ENCODE measurements around the gene REV1.
A peak's percentile ranks its signal among the peaks of the same experiment; 100 is the strongest.
"Not testable (repeated sequence)": the region's sequence is repeated elsewhere in the genome, so short reads cannot be mapped to it uniquely, and the experiment has no call there.

REV1 gene

GRCh38 chr2:99489761-99490622 lies at the start of gene REV1:
REV1 (minus strand) TSS chr2:99490017; CDS start chr2:99464975, 25,042 bp downstream.
- peak; percentile 56 for DNase-seq

DNA sequence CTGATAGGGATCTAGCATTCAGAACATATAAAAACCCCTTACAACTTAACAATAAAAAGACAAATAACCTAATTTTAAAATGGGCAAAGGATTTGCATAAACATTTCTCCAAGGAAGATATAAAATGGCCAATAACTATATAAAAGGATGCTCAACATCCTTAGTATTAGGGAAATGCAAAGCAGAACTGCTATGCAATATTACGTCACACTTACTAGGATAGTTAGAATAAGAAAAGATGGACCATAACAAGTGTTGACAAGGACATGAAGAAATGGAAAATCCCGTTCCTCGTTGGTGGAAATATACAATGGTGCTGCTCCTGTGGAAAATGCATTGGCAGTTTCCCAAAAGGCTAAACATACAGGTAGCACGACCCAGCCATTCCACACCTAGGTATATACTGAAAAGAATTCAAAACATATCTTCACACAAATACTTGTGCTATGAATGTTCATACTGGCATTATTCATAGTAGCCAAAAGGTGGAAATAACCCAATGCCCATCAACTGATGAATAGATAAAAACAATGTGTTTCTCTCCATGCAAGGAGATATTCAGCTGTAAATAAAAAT lies 48.2 kb upstream of the REV1 start:
- no peak for DNase-seq

- no peak for DNase-seq
Observed at GRCh38 chr2:99524056-99524455, 34.2 kb upstream of the REV1 start.

- no peak for DNase-seq
Observed at GRCh38 chr2:99522157-99522556, 32.3 kb upstream of the REV1 start.

DNA sequence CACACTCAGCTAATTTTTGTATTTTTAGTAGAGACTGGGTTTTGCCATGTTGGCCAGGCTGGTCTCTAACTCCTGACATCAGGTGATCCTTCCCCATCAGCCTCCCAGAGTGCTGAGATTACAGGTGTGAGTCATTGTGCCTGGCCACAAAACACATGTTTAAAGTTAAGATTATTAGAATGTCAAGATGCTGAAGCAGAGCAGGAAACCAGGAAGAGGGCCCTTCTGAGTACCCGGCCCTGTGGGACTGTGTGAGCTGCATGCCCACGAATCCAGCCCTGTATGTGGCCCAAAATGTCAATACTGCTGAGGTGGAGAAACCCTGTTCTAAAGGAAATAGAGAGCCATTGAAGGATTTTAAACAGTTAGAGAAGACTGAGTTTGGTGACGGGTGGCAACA lies 31.0 kb upstream of the REV1 start:
- no peak for DNase-seq

- DNase-seq = no peak
Observed at GRCh38 chr2:99520195-99520594, 30.4 kb upstream of the REV1 start.

- no peak for DNase-seq
Observed at GRCh38 chr2:99514357-99514756, 24.5 kb upstream of the REV1 start.

DNA sequence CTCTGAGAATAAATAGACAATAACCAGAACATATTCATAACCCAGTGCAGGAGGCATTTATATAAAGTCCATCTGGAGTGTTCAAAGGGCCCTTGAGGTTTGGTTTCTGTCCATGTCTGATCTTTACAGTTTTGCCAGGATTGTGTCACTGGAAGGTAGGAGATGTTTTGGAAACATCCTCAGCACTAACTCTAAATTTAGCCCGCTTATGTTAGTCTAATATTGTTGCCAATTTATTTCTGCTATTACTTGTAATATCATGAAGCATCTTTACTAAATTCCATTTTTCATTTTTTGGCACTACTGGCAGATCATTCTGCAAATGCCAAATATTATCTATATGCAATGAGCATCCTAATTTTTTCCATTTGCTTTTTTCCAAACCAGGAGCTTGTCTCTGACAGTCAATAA lies 22.4 kb upstream of the REV1 start:
- DNase-seq = no peak

GRCh38 chr2:99509387-99509786 lies 19.6 kb upstream of the REV1 start:
- DNase-seq = no peak

DNA sequence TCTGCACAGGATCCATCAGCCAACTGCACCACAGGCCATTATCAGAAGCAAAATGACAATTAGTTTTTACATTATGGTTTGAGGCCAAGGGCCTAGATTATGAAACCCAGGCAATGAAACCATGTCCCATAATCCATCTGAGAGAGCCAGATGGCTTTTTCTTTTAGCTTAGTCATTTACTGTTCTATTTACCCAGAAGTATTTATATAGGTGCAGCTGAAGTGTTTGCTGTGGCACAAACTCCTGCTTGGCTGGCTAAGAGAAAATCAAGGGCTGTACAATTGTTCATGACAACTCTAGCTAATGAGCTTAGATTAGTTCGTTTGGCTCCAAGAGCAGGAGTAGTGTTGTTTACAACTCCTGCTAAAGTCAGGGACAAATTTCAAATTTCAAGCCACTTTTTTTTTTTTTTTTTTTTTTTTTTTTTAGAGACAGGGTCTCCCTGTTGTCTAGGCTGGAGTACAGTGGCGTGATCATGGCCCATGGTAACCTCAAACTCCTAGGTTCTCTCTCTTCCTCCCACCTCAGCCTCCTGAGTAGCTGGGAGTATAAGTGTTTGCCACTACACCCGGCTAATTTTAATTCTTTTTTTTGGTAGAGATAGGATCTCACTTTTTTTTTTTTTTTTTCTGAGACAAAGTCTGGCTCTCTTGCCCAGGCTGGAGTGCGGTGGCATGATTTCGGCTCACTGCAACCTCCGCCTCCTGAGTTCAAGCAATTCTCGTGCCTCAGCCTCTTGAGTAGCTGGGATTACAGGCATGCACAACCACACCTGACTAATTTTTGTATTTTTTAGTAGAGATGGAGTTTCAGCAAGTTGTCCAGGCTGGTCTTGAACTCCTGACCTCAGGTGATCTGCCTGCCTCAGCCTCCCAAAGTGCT lies 18.4 kb upstream of the REV1 start:
- DNase-seq = no peak

- no peak for DNase-seq
Observed at GRCh38 chr2:99504844-99505584, 15.2 kb upstream of the REV1 start.

GRCh38 chr2:99503662-99504416 lies 14.0 kb upstream of the REV1 start:
- not testable (repeated sequence) for DNase-seq

- DNase-seq = no peak
Observed at GRCh38 chr2:99496021-99496420, 6.2 kb upstream of the REV1 start.

GRCh38 chr2:99495115-99495860 lies 5.5 kb upstream of the REV1 start:
- DNase-seq = no peak

GRCh38 chr2:99492721-99493120 lies 2.9 kb upstream of the REV1 start:
- DNase-seq = no peak

GRCh38 chr2:99490623-99491461 lies 1.0 kb upstream of the REV1 start:
- no peak for DNase-seq

DNA sequence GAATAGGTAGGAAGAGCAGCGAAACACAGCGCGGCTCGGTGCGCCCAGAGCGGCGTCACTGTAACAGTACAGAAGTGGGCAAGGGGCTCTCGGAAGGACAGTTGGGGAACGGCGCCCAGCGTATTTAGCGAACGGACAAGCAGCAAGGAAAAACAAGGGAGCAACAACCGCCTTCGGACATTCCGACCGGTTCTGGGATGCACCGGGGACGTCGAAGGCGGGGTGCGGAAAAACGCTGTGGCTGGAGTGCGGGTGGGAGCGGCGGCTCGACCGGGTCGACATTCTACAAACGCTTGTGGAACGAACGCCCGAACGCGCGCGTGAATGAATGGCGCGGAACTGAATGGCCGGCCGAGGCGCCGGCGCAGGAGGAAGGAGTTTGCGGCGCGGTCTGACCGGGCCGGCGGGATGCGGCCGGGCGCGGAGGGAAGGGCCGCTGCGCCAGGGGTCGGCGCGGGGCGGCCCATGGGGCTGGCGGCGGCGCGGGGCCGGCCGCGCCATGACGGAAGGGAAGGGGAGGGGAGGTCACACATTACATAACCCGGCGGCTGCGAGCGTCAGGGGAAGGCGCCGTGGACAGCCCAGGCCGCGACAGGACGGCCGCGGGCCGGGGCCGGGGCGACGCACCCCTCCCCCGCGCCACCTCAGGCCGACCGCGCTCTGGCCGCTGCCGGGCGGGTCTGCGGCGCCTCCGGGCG lies 605 bp downstream of the REV1 start:
- DNase-seq = no peak

DNA sequence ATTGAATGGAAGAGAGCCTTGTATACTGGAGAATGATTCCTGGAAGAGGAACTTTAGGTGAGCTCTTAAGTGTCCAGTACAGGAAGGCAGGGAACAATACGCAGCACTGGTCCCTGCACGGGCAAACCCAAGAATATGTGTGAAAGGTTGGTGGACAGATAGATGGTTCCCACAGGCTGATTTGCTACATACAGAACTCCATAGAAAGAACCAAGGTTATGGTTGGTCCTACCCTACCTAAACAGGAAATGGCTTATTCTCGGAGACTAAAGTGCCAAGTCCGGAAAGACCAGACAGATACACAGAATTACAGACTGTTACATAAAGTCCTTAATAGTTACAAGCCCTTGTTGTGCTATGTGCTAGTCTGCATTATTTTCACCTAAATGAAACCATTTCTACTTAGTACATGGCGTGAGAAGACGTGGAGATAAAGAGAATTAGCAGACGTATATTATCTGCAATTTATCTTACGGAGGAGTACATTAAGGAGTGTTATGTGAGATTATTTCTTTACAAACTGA lies 1.2 kb downstream of the REV1 start:
- no peak for DNase-seq

GRCh38 chr2:99487906-99488305 lies 1.9 kb downstream of the REV1 start:
- DNase-seq = no peak

Data from cortex of kidney (tissue), 1 donor.